Measurements from ENCODE around the gene TOR3A.
"Not testable (repeated sequence)": the region's sequence is repeated elsewhere in the genome, so short reads cannot be mapped to it uniquely, and the experiment has no call there.

TOR3A gene

DNA sequence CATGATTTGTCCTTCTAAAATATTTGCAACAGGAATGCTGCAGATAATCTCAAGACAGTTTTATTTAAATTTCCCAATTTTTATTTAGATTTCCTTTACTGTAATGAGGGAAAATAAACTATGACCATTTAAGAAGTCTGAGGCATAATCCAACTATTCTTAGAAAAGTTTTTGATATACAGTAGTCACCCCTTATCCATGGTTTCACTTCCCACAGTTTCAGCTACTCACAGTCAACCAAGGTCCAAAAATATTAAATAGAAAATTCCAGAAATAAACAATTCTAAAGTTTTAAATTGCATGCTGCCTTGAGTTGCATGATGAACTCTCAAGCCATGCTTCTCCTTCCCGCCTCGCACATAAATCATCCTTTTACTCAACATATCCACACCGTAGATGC lies 33.3 kb downstream of the TOR3A start:
- no peak for DNase-seq

DNA sequence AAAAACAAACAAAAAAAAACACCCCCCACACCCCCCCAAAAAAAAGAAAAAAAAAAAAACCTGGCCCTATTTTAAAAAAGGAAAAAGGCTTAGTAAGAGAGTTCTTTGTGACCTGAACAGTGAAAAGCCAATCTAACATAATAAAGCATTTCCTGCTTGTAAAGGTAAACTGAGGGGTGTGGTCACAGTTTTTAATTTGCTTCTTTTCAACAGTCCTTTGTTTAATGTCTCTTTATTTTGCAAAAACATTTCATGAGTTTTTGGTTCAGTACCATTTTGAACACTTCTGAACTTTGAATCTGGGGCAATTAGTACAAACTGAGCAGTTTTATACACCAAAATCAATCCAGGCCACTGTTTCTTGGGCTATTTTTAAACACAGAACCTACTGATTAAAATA lies 37.6 kb downstream of the TOR3A start:
- DNase-seq: no peak

- no peak for DNase-seq
These were observed 38.9 kb downstream of the TOR3A start for GRCh38 chr1:179120736-179121135.

DNA sequence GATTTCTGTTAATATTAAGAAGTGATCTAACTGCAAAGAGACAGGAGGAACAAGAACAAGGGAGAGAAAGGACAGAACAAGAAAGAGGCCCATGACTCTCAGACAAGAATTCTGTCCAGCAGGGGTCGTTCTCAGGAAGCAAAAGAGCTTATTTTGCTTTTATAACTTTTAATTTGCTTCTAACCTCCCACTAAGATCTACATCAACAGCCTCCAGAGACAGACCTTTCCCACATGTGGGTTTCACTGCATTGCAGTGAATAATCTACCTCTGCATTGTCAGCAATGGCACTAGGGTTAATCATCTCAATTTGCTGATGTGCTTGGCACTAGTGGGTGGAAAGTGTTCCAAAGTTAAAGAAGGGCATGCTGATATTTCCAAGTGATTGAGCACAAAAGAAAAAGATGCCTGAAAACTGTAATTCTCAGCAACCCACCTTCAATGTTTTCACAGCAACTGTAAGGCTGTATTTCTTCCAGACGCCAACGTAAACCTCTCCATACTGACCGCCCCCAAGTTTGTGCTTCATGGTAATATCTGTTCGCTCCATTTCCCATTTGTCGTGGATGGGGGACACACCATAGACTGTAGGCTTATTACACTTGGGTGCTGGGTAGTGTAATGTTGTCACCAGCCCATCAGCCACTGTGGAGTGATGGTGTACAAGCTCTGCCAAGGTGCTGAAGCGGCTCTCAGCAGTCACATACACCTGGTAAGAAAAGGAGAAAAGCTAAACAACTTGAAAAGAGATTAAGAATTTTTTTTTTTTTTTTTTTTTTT lies 39.5 kb downstream of the TOR3A start:
- DNase-seq: no peak

GRCh38 chr1:179124873-179125272 lies 43.0 kb downstream of the TOR3A start:
- no peak for DNase-seq

- DNase-seq: no peak
These were observed 44.6 kb downstream of the TOR3A start for GRCh38 chr1:179126338-179127060.

DNA sequence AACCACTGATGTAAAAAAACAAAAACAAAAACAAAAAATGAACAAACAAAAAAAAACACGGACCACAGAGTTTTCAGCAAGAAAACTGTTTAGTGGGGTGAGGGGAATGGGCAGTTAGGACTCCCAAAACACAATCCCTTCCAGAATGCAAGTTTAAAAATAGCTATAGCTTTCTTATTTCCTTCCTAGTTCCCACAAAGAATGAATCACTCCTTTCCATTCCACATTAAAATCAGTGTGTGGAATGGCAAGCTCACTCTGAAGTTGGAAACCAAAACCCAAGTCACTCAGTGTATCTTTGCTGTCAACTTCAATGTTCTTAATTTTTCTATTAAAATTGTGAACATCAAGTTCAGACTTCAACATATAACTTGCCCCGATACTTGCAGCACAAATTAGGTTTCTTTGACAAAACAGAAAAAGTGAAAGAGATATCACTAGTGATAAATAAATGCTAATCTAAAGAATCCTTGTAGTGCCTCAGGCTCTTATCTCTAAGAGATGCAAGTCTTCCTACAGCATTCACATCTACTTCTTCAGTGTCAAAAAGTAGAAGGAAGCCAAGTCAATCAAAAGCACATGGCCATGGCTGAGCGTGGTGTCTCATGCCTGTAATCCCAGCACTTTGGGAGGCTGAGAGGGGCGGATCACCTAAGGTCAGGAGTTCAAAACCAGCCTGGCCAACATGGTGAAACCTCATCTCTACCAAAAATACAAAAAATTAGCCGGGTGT lies 45.5 kb downstream of the TOR3A start:
- no peak for DNase-seq

- no peak for DNase-seq
These were observed 46.6 kb downstream of the TOR3A start for GRCh38 chr1:179128520-179128919.

DNA sequence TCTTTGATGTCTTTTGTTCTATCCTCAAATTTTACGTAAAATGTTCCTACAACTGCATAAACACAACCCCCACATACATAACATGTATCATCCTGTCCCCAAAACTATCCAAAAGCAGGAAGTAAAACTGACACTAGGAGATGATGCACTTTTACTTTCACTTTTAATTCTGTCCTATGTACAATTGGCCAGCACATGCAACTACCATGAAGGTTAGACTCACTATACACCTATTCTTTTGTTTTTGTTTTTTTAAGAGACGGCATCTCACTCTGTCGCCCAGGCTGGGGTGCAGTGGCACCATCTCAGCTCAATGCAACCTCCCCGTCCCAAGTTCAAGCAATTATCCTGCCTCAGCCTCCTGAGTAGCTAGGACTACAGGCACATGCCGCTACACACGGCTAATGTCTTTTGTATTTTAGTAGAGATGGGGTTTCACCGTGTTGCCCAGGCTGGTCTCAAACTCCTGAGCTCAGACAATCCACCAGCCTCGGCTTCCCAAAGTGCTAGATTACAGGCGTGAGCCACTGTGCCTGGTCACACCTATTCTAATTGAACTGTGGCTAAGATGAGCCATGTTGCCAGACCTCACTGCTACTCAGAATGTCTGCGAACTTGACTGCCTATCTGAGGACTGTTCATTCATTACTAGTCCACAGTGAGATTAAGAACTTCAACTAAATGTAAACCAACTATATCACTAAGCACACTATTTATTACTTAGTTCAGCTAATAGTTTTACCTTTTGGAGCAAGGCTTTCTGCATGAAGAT lies 48.0 kb downstream of the TOR3A start:
- peak; percentile 14 for DNase-seq

- DNase-seq: not testable (repeated sequence)
These were observed 53.3 kb downstream of the TOR3A start for GRCh38 chr1:179135168-179135567.

DNA sequence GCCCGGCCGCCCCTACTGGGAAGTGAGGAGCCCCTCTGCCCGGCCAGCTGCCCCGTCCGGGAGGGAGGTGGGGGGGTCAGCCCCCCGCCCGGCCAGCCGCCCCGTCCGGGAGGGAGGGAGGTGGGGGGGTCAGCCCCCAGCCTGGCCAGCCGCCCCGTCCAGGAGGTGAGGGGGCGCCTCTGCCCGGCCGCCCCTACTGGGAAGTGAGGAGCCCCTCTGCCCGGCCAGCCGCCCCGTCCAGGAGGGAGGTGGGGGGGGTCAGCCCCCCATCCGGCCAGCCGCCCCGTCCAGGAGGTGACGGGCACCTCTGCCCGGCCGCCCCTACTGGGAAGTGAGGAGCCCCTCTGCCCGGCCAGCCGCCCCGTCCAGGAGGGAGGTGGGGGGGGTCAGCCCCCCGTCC lies 53.8 kb downstream of the TOR3A start:
- DNase-seq: not testable (repeated sequence)

GRCh38 chr1:179137617-179138255 lies 55.9 kb downstream of the TOR3A start:
- DNase-seq: no peak

DNA sequence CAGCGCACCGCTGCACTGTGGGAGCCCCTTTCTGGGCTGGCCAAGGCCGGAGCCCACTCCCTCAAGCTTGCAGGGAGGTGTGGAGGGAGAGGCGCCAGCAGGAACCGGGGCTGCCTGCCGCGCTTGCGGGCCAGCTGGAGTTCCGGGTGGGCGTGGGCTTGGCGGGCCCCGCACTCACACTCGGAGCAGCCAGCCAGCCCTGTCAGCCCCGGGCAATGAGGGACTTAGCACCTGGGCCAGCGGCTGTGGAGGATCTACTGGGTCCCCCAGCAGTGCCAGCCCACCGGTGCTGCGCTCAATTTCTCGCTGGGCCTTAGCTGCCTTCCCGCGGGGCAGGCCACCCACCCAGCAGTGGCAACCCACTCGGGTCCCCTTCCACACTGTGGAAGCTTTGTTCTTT lies 56.9 kb downstream of the TOR3A start:
- not testable (repeated sequence) for DNase-seq

- DNase-seq: no peak
These were observed 59.9 kb downstream of the TOR3A start for GRCh38 chr1:179141592-179142251.

GRCh38 chr1:179142889-179143299 lies 61.0 kb downstream of the TOR3A start:
- no peak for DNase-seq

- no peak for DNase-seq
These were observed 61.5 kb downstream of the TOR3A start for GRCh38 chr1:179143322-179143721.

GRCh38 chr1:179144626-179145025 lies 62.8 kb downstream of the TOR3A start:
- DNase-seq: no peak

DNA sequence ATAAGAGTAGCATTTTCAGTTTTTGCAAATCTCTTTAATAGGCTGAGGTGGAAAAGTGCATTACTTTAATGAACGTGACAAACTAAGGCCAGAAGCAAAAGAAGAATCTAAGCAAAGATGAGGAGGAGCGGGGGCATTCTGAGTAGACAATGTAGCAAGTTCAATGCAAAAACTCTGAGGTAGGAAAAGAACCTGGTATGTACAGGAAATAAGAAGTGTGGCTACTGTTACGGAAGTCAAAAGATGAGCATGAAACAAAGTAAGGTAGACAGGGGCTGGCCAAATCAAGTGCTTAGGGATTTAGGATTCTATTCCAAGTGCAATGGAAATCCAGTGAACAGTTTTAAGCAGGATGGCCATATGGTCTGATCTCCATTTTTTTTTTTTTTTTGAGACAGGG lies 63.7 kb downstream of the TOR3A start:
- no peak for DNase-seq

Data from NCI-H2029 treated with DMSO at 0.1 percent for 48 hours (cell line).